ENCODE data around the gene MUC5AC.
"Not testable (repeated sequence)": the region's sequence is repeated elsewhere in the genome, so short reads cannot be mapped to it uniquely, and the experiment has no call there.

Gene MUC5AC

GRCh38 chr11:1244557-1244956, 86.8 kb downstream of the MUC5AC start:
- in situ Hi-C loops (cut with HindIII; ENCODE audit: low sequenced_read_pairs): loop anchor here (25.0 kb wide), 1 partner anchor 107 kb away; no protein-coding TSS in a partner anchor

GRCh38 chr11:1245717-1246116, 88.0 kb downstream of the MUC5AC start:
- in situ Hi-C loops (cut with HindIII; ENCODE audit: low sequenced_read_pairs): loop anchor here (25.0 kb wide), 1 partner anchor 108 kb away; no protein-coding TSS in a partner anchor

- in situ Hi-C loops (cut with HindIII; ENCODE audit: low sequenced_read_pairs): loop anchor here (25.0 kb wide), 1 partner anchor 109 kb away; no protein-coding TSS in a partner anchor
Observed at GRCh38 chr11:1246301-1246700, 88.5 kb downstream of the MUC5AC start.

GRCh38 chr11:1247026-1247425, 89.3 kb downstream of the MUC5AC start:
- in situ Hi-C loops (cut with HindIII; ENCODE audit: low sequenced_read_pairs): loop anchor here (25.0 kb wide), 1 partner anchor 110 kb away; no protein-coding TSS in a partner anchor

GRCh38 chr11:1248951-1249350, 91.2 kb downstream of the MUC5AC start:
- in situ Hi-C loops (cut with HindIII; ENCODE audit: low sequenced_read_pairs): loop anchor here (25.0 kb wide), 1 partner anchor 112 kb away; no protein-coding TSS in a partner anchor

- in situ Hi-C loops (cut with HindIII; ENCODE audit: low sequenced_read_pairs): not testable (repeated sequence)
Observed at GRCh38 chr11:1250411-1250810, 92.7 kb downstream of the MUC5AC start.

Measured in DLD1 (cell line).